ENCODE measurements around the gene RAP1GAP. TPM values are rescaled to one million over a fixed set of nuclear protein-coding genes. Genes with fewer than 3 reads are reported as not detected.

Gene RAP1GAP
- total RNA-seq, 6 experiments from 2014 or later: 0.07 to 0.19 TPM; not detected in 4

DNA sequence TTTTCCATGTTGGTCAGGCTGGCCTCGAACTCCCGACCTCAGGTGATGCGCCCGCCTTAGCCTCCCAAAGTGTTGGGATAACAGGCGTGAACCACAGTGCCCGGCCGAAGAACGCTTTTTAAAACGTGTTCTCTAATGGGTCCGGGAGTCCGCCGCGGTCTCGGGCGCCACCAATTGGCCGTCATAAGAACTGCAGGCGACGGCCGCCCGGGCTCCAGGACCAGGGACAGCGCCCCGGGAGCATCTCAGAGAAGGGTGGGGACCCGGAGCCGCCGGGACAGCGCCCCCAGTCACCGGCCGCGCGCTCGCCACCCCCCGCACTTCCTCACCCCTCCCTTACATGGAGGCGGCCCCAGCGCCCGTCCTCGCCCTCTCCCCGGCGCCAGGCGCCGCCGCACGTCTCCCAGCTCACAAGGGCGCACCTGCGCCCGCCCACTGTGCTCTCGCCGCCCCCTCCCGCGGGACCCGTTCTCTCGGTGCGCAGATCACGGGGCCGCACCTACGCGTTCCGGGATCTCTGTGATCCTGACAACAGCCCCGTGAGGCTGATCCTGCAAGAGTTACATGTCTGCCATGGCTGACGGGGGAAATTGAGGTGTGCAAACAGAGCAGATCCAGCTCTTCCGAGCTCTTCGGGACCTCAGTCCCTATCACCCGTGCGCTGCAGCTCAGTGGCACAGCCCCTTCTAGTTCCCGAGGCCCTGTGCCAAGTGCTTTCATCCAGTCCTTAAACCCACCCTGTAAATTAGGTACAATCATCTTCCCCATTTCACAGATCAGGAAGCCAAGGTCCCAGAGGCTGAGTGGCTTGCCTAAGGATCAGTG lies 9.8 kb downstream of the RAP1GAP start:
- TF ChIP-seq, protein P1, sequence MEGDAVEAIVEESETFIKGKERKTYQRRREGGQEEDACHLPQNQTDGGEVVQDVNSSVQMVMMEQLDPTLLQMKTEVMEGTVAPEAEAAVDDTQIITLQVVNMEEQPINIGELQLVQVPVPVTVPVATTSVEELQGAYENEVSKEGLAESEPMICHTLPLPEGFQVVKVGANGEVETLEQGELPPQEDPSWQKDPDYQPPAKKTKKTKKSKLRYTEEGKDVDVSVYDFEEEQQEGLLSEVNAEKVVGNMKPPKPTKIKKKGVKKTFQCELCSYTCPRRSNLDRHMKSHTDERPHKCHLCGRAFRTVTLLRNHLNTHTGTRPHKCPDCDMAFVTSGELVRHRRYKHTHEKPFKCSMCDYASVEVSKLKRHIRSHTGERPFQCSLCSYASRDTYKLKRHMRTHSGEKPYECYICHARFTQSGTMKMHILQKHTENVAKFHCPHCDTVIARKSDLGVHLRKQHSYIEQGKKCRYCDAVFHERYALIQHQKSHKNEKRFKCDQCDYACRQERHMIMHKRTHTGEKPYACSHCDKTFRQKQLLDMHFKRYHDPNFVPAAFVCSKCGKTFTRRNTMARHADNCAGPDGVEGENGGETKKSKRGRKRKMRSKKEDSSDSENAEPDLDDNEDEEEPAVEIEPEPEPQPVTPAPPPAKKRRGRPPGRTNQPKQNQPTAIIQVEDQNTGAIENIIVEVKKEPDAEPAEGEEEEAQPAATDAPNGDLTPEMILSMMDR (IDR thresholded peaks at IDR 0.05): peak; percentile 97
- DNase-seq: peak; percentile 48
- Mint-ChIP-seq H3K4me3 (no peak overlapping the region), H3K27ac (no peak overlapping the region), H3K36me3 (ENCODE audit: low read depth) (no peaks in the 10 kb centered on the region), H3K9me3 (no peaks in the 10 kb centered on the region), H3K27me3 (ENCODE audit: insufficient read depth) (peaks cover 34% of the 10 kb centered on the region), H3K4me1 (ENCODE audit: low read depth) (no peaks in the 10 kb centered on the region)

- Mint-ChIP-seq H3K36me3 (ENCODE audit: low read depth) (no peaks in the 10 kb centered on the region), H3K27ac (no peak overlapping the region), H3K4me3 (no peak overlapping the region), H3K9me3 (no peaks in the 10 kb centered on the region), H3K27me3 (ENCODE audit: insufficient read depth) (peaks cover 37% of the 10 kb centered on the region), H3K4me1 (ENCODE audit: low read depth) (no peaks in the 10 kb centered on the region)
- TF ChIP-seq, protein P1 (IDR thresholded peaks at IDR 0.05): peak; percentile 19; the same call in 1 of the 2 replicates
- no peak for DNase-seq
These were observed 11.5 kb downstream of the RAP1GAP start for GRCh38 chr1:21657456-21658190.

- peak; percentile 8 for DNase-seq
These were observed 13.4 kb downstream of the RAP1GAP start for GRCh38 chr1:21655748-21656147.

GRCh38 chr1:21655259-21655658 lies 13.9 kb downstream of the RAP1GAP start:
- H3K36me3 Mint-ChIP-seq (ENCODE audit: low read depth): no peaks in the 10 kb centered on the region
- DNase-seq: no peak
- no peak overlapping the region for H3K4me3 Mint-ChIP-seq
- no peak overlapping the region for H3K27ac Mint-ChIP-seq
- no peaks in the 10 kb centered on the region for H3K9me3 Mint-ChIP-seq
- TF ChIP-seq, protein P1 (IDR thresholded peaks at IDR 0.05): no peak
- peaks cover 39% of the 10 kb centered on the region for H3K27me3 Mint-ChIP-seq (ENCODE audit: insufficient read depth)
- H3K4me1 Mint-ChIP-seq (ENCODE audit: low read depth): peaks cover 6% of the 10 kb centered on the region; the same call in 1 of the 2 replicates

More at GRCh38 chr1:21655748-21656147, 13.4 kb downstream of the RAP1GAP start:
- Mint-ChIP-seq H3K27ac (no peak overlapping the region), H3K4me3 (no peak overlapping the region), H3K9me3 (no peaks in the 10 kb centered on the region), H3K4me1 (ENCODE audit: low read depth) (peaks cover 6% of the 10 kb centered on the region; the same call in 1 of the 2 replicates), H3K36me3 (ENCODE audit: low read depth) (no peaks in the 10 kb centered on the region), H3K27me3 (ENCODE audit: insufficient read depth) (peaks cover 41% of the 10 kb centered on the region)
- TF ChIP-seq, protein P1 (IDR thresholded peaks at IDR 0.05): no peak

DNA sequence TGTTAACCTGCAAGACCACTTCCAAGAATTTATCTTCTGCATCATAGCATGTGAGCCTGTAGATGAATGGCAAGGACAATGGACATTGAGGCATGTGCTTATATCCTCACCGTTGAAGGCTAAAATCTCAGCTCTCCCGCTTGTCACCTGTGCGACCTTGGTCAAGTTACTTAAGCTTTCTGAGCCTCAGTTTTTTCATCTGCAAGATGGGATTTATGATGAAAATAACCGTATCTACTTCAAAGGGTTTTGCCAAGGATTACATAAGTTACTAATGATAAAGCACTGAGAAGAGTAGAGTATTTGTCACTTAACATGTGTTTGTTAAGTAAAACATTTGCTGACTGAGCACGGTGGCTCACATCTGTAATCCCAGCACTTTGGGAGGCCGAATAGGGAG lies 14.9 kb downstream of the RAP1GAP start:
- H3K4me1 Mint-ChIP-seq (ENCODE audit: low read depth): peaks cover 6% of the 10 kb centered on the region; the same call in 1 of the 2 replicates
- peaks cover 34% of the 10 kb centered on the region for H3K27me3 Mint-ChIP-seq (ENCODE audit: insufficient read depth)
- no peak overlapping the region for H3K27ac Mint-ChIP-seq
- H3K36me3 Mint-ChIP-seq (ENCODE audit: low read depth): no peaks in the 10 kb centered on the region
- H3K9me3 Mint-ChIP-seq: no peaks in the 10 kb centered on the region
- TF ChIP-seq, protein P1 (IDR thresholded peaks at IDR 0.05): no peak
- no peak for DNase-seq
- H3K4me3 Mint-ChIP-seq: no peak overlapping the region
